HEK293T (cell line): ENCODE results near the gene LHPP.

Source experiments
- CTCF ChIA-PET: fragments of 350-600 bp; formaldehyde crosslinking; extraction: SDS; loops from one replicate; lab custom pipeline; 2021; ENCODE audit warnings: antibody characterized with exemption, inconsistent platforms; lab: Yijun Ruan, JAX
- POLR2A ChIA-PET: fragments of 350-600 bp; formaldehyde crosslinking; extraction: SDS; loops from one replicate; lab custom pipeline; 2020; ENCODE audit warnings: antibody characterized with exemption, inconsistent platforms; lab: Yijun Ruan, JAX
- DNase-seq: peaks from one replicate; pipeline ENCODE4 v3.0.0; 2012; ENCODE audit warnings: mixed read lengths; ENCODE audit errors: extremely low spot score
- ARNT ChIP-seq: fragments of 450-650 bp; IDR thresholded peaks from 2 replicates; pipeline ENCODE4 v1.6.1; 2017; ENCODE audit warnings: mild to moderate bottlenecking
- BHLHE40 ChIP-seq: fragments of 450-650 bp; IDR thresholded peaks from 2 replicates; pipeline ENCODE4 v1.6.1; 2016; ENCODE audit warnings: mild to moderate bottlenecking, moderate library complexity, borderline replicate concordance
- CTBP1 ChIP-seq: fragments of 450-650 bp; IDR thresholded peaks from 2 replicates; pipeline ENCODE4 v1.6.1; 2016; ENCODE audit warnings: borderline replicate concordance
- ELF4 ChIP-seq: fragments of 450-650 bp; IDR thresholded peaks from 2 replicates; pipeline ENCODE4 v1.6.1; 2017; ENCODE audit warnings: antibody characterized with exemption
- FOXA1 ChIP-seq: fragments of 450-650 bp; IDR thresholded peaks from 2 replicates; pipeline ENCODE4 v1.6.1; 2016; ENCODE audit warnings: mild to moderate bottlenecking
- FOXK2 ChIP-seq: fragments of 450-650 bp; IDR thresholded peaks from 2 replicates; pipeline ENCODE4 v1.6.1; 2016; ENCODE audit warnings: mild to moderate bottlenecking
- FOXM1 ChIP-seq: fragments of 450-650 bp; IDR thresholded peaks from 2 replicates; pipeline ENCODE4 v1.6.1; 2017; ENCODE audit warnings: mild to moderate bottlenecking, borderline replicate concordance
- HDGF ChIP-seq: fragments of 450-650 bp; IDR thresholded peaks from 2 replicates; pipeline ENCODE4 v1.6.1; 2017; ENCODE audit warnings: antibody characterized with exemption, borderline replicate concordance
- L3MBTL2 ChIP-seq: fragments of 450-650 bp; conservative IDR thresholded peaks from 2 replicates; pipeline ENCODE4 v1.6.1; 2016; ENCODE audit warnings: mild to moderate bottlenecking
- LEF1 ChIP-seq: fragments of 450-650 bp; IDR thresholded peaks from 2 replicates; pipeline ENCODE4 v1.6.1; 2017; ENCODE audit warnings: mild to moderate bottlenecking, borderline replicate concordance
- NFRKB ChIP-seq: fragments of 450-650 bp; IDR thresholded peaks from 2 replicates; pipeline ENCODE4 v1.6.1; 2016; ENCODE audit warnings: mild to moderate bottlenecking, moderate library complexity
- SP1 ChIP-seq: fragments of 450-650 bp; IDR thresholded peaks from 2 replicates; pipeline ENCODE4 v1.6.1; 2017
- SUZ12 ChIP-seq: fragments of 450-650 bp; IDR thresholded peaks from 2 replicates; pipeline ENCODE4 v1.6.1; 2016; ENCODE audit warnings: mild to moderate bottlenecking
- TARDBP ChIP-seq: fragments of 450-650 bp; IDR thresholded peaks from 2 replicates; pipeline ENCODE4 v1.6.1; 2016
- ZNF384 ChIP-seq: fragments of 450-650 bp; IDR thresholded peaks from 2 replicates; pipeline ENCODE4 v1.6.1; 2016
- TF ChIP-seq, protein P1 (sequence below): fragments of 450-650 bp; IDR thresholded peaks from 2 replicates; pipeline ENCODE4 v1.6.1; 2016

LHPP gene

DNA sequence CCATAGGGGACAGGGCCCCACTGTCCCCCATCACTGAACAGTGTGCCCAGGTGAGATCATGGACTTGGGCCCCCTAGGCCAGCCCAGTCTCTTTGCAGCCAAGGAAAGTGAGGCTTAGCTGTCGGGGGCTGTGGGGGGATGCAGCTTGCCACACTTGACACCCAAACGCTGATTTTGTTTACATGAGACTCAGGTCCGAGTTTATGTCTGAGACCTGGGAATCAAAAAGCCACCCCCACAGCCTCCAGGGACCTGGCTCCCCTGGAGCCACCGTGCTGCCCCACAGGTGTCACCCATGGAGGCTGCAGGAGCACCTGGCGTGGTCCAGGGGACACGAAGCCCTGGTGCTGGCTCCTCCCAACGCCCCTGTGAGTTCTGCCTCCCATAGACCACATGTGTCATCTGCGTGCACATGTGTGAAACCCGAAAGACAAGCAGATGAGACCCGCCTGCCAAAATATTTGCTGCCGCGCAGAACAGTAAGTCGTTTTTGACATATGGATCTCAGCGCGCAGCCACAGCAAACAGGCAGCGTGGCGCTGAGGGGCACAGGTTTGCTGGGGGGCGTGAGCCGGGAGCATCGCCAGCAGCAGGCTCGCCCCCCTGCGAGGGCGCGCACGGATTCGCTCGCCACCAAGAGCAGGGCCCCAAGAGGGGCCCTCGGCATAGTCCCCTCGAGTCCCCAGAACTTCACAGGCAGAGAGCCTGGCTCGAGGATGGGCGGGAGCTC, 112.3 kb downstream of the LHPP start:
- ChIA-PET CTCF (no interaction called here), POLR2A (no interaction called here)

DNA sequence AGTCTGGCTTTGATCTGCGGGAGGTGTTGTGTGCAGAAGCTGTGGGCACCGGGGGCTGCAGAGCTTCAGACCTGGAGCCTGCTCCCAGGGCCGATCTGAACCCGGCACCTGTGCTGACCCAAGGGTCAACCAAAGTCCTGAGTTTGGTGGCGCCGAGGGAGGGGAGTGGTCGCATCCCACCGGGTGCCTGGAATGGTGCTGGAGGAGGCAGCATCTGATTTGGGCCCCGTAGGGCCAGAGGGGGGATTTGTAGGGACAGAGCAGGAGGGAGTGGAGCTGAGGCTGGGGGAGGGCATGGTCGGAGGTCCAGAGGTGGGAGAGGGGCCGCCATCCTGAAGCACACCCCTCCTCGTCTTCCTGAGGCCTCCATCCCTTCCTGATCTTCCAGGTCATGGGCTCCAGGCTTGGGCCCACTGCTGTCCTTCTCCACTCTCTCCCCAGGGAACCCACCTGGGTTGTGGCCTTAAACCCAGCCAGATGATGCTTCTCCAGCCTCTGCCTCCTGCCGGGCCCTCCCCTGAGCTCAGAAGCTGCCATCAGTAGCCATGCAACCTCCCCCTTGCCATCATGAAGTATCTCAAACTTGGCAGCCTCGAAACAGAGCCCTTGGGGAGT, 112.9 kb downstream of the LHPP start:
- TF ChIP-seq SP1 (no peak), HDGF (no peak), LEF1 (no peak), FOXM1 (no peak), ARNT (no peak), BHLHE40 (no peak), FOXK2 (no peak), CTBP1 (no peak), L3MBTL2 (no peak), TARDBP (no peak), NFRKB (no peak), SUZ12 (no peak), FOXA1 (no peak), ZNF384 (no peak), ELF4 (no peak)
- TF ChIP-seq, protein P1, sequence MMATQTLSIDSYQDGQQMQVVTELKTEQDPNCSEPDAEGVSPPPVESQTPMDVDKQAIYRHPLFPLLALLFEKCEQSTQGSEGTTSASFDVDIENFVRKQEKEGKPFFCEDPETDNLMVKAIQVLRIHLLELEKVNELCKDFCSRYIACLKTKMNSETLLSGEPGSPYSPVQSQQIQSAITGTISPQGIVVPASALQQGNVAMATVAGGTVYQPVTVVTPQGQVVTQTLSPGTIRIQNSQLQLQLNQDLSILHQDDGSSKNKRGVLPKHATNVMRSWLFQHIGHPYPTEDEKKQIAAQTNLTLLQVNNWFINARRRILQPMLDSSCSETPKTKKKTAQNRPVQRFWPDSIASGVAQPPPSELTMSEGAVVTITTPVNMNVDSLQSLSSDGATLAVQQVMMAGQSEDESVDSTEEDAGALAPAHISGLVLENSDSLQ, result no peak
- DNase-seq, result no peak
- POLR2A ChIA-PET, result no interaction called here
- CTCF ChIA-PET, result interaction anchor here (0.6 kb wide), 1 partner anchor 278 kb away, joined by 3 read pairs; no protein-coding TSS in a partner anchor

More for the DNA sequence above, 112.3 kb downstream of the LHPP start:
- DNase-seq, result no peak
- TF ChIP-seq, protein P1, result no peak
- TF ChIP-seq L3MBTL2, result no peak

DNA sequence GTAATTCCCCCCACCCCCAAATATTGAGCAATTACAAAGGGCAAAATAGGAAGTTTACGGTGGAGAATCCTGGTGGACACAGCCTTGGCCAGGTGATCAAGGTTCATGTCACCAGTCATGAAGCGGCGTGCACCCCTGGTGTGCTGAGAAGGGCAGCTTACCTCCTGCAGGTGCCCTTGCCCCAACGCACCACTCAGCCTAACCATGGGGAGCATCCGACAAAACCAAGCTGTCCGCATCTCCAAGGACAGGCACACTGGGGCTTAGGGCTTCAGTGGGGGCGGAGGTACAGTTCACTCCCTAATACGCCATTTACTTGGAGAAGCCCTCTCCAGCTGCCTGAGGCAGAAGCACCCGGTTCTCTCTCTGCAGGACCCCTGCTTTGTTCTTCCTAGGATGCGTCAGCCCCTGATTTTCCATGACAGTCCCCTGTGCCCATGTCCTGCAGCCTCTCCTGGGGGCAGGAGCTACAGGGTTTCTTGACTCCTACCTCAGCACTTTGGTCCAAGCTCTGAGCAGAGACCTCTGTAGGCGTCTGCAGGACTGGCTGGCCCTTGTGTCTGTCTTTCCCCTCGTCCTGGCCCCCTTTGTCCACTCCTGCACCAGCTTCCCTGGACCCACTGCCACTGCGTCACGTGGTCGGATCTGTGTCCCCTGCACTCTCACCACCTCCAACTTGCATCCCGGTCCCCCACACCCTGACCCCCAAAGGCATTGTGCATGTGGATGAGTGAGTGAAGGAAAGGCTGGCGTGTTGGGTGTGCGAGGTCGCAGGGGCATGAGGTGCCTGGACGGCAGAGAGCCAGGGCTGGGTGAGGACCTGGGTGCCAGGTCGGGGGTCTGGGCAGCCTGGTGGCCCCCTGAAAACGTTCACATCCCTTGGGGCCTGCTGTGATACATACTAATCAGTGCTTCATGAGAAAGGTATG, 113.7 kb downstream of the LHPP start:
- POLR2A ChIA-PET, result no interaction called here
- no peak for TF ChIP-seq SUZ12
- TF ChIP-seq NFRKB, result no peak
- TF ChIP-seq L3MBTL2, result no peak
- no peak for TF ChIP-seq HDGF
- no peak for TF ChIP-seq CTBP1
- TF ChIP-seq LEF1, result no peak
- no peak for TF ChIP-seq TARDBP
- no peak for TF ChIP-seq ARNT
- TF ChIP-seq FOXK2, result no peak
- TF ChIP-seq ZNF384, result no peak
- TF ChIP-seq ELF4, result no peak
- no peak for TF ChIP-seq BHLHE40
- no peak for TF ChIP-seq FOXM1
- TF ChIP-seq FOXA1, result no peak
- TF ChIP-seq, protein P1, result no peak
- TF ChIP-seq SP1, result no peak
- no peak for DNase-seq
- CTCF ChIA-PET, result interaction anchor here (0.6 kb wide), 1 partner anchor 277 kb away, joined by 3 read pairs; no protein-coding TSS in a partner anchor

DNA sequence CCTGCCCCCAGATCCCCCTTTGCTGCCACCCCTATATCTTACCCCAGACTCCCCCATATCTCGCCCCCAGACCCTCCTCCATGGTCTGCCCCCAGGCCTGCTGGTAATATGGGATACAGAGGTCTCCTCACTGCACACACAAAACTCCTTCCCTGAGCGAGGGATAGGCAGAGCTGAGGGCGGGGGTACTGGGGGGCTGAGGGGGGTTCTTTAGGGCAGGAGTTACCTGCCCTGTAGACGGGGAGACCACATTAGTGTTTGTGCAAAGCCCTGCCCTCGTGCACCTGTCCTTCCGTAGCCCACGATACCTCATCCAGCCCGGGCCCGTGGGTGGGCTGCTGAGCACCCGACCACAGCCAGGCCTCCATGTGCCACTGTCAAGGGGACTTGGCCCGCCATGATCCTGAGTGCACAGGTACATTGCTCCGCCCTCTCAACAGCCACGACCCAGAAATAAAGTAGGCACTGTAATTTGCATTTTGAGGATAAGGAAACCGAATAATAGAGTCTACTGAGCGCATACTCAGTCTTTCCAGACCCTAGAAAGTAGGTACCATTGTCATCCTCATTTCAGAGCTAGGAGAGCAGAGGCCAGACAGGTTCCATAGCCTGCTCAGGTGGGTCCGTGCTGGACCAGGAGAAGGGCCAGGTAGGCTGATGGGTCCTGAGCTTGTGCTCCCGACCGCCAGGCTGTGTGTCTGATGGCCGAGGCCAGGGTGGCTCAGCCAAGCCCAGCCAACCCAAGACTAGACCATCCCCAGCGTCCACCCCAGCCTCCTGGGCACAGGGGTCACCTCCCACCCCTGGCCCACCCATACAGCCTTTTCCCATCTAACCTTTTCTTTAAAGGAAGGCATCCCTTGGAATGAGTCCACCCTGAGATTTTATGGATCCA, 115.2 kb downstream of the LHPP start:
- CTCF ChIA-PET, result no interaction called here
- POLR2A ChIA-PET, result no interaction called here
- TF ChIP-seq L3MBTL2 (no peak), ZNF384 (no peak), NFRKB (no peak), FOXM1 (no peak), SP1 (no peak), ELF4 (no peak), BHLHE40 (no peak), ARNT (no peak), HDGF (no peak), FOXK2 (no peak)
- TF ChIP-seq, protein P1, result no peak
- DNase-seq, result no peak

DNA sequence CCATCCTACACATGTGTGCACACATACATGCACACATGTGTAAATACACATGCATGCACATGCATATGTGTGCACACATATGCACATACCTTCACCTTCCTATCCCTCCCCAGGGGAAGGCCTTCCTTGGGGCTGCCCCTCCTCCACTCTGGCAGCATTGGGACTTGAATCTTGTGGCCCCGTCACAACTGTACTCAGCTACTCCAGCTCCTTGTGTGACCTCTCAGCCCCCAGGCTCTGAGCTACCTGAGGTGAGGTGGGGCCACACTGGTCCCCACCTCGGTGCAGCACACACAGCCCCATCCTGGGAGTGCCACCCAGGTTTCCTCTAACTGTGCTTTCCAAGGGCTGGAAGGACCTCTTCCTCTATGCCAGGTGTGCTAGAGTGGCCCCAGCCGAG, 116.0 kb downstream of the LHPP start:
- POLR2A ChIA-PET, result no interaction called here
- TF ChIP-seq SP1 (no peak), NFRKB (no peak), SUZ12 (no peak), ELF4 (no peak), ZNF384 (no peak), BHLHE40 (no peak), FOXM1 (no peak), TARDBP (no peak), FOXK2 (no peak), LEF1 (no peak), HDGF (no peak), FOXA1 (no peak), L3MBTL2 (no peak)
- DNase-seq, result no peak
- CTCF ChIA-PET, result no interaction called here
